Activated CD4-positive, alpha-beta T cell treated with anti-CD3 and anti-CD28 coated beads, Interleukin-2, amount 10 ng/mL, durations not matched to agents 24 days and 14 days (primary cell): ENCODE data around the gene RBMX2. TPM values are rescaled to one million over a fixed set of nuclear protein-coding genes. Genes with fewer than 3 reads are reported as not detected.
"Not testable (repeated sequence)": the region's sequence is repeated elsewhere in the genome, so short reads cannot be mapped to it uniquely, and the experiment has no call there.

ENCODE experiments used
- DNase-seq: peaks from one replicate; pipeline ENCODE4 v3.0.0; 2022
- H3K27ac Mint-ChIP-seq: one replicate; pipeline ENCODE4 v1.8.0; 2022; ENCODE audit warnings: mild to moderate bottlenecking, mixed read lengths
- H3K27me3 Mint-ChIP-seq: one replicate; pipeline ENCODE4 v1.8.0; 2022; ENCODE audit warnings: mixed read lengths
- H3K36me3 Mint-ChIP-seq: one replicate; pipeline ENCODE4 v1.8.0; 2022; ENCODE audit warnings: low read depth, mild to moderate bottlenecking, mixed read lengths
- H3K4me1 Mint-ChIP-seq: one replicate; pipeline ENCODE4 v1.8.0; 2021; ENCODE audit warnings: mixed read lengths
- H3K4me3 Mint-ChIP-seq: one replicate; pipeline ENCODE4 v1.8.0; 2022; ENCODE audit warnings: mild to moderate bottlenecking, moderate library complexity, mixed read lengths
- H3K9me3 Mint-ChIP-seq: one replicate; pipeline ENCODE4 v1.8.0; 2021; ENCODE audit warnings: mixed read lengths
- intact Hi-C: fragments of 100-400 bp; cut with micrococcal nuclease; formaldehyde crosslinking; loops from one replicate; pipeline ENCODE4 v1.15.1; 2023
- total RNA-seq: library from RNA; stranded (reverse); gene quantifications from 2 replicates; pipeline ENCODE4 v1.2.3, GENCODE V29; 2022

The RBMX2 gene
- total RNA-seq, 1 donor from 2014 or later, result 28.1 TPM

GRCh38 chrX:130418066-130418465 lies 16.3 kb downstream of the RBMX2 start:
- no peaks in the 10 kb centered on the region for H3K9me3 Mint-ChIP-seq
- H3K27me3 Mint-ChIP-seq, result no peaks in the 10 kb centered on the region
- no peak for DNase-seq
- H3K27ac Mint-ChIP-seq, result no peak overlapping the region
- no peaks in the 10 kb centered on the region for H3K4me1 Mint-ChIP-seq
- intact Hi-C loops, result no loop called here
- H3K36me3 Mint-ChIP-seq, result peaks cover 3% of the 10 kb centered on the region
- no peak overlapping the region for H3K4me3 Mint-ChIP-seq

GRCh38 chrX:130418740-130419139 lies 17.0 kb downstream of the RBMX2 start:
- H3K27ac Mint-ChIP-seq, result no peak overlapping the region
- DNase-seq, result no peak
- no peak overlapping the region for H3K4me3 Mint-ChIP-seq
- no peaks in the 10 kb centered on the region for H3K4me1 Mint-ChIP-seq
- intact Hi-C loops, result no loop called here
- peaks cover 3% of the 10 kb centered on the region for H3K36me3 Mint-ChIP-seq
- no peaks in the 10 kb centered on the region for H3K9me3 Mint-ChIP-seq
- H3K27me3 Mint-ChIP-seq, result no peaks in the 10 kb centered on the region

GRCh38 chrX:130419263-130419662 lies 17.5 kb downstream of the RBMX2 start:
- no peak for DNase-seq
- Mint-ChIP-seq H3K4me1 (no peaks in the 10 kb centered on the region), H3K36me3 (peaks cover 3% of the 10 kb centered on the region), H3K27me3 (no peaks in the 10 kb centered on the region), H3K4me3 (no peak overlapping the region), H3K27ac (no peak overlapping the region), H3K9me3 (no peaks in the 10 kb centered on the region)
- intact Hi-C loops, result no loop called here

GRCh38 chrX:130426531-130426930 lies 24.7 kb downstream of the RBMX2 start:
- Mint-ChIP-seq H3K27ac (no peak overlapping the region), H3K4me3 (no peak overlapping the region), H3K4me1 (no peaks in the 10 kb centered on the region), H3K27me3 (peaks cover 2% of the 10 kb centered on the region), H3K9me3 (no peaks in the 10 kb centered on the region), H3K36me3 (no peaks in the 10 kb centered on the region)
- intact Hi-C loops, result no loop called here
- no peak for DNase-seq

- H3K9me3 Mint-ChIP-seq, intact Hi-C loops, H3K4me1 Mint-ChIP-seq, DNase-seq, H3K4me3 Mint-ChIP-seq, H3K36me3 Mint-ChIP-seq, H3K27ac Mint-ChIP-seq, H3K27me3 Mint-ChIP-seq: not testable (repeated sequence)
Measured at GRCh38 chrX:130429236-130429635, 27.4 kb downstream of the RBMX2 start.

- Mint-ChIP-seq H3K36me3 (no peaks in the 10 kb centered on the region), H3K27ac (no peak overlapping the region), H3K4me3 (no peak overlapping the region), H3K27me3 (no peaks in the 10 kb centered on the region), H3K4me1 (no peaks in the 10 kb centered on the region), H3K9me3 (no peaks in the 10 kb centered on the region)
- no peak for DNase-seq
- intact Hi-C loops, result no loop called here
Measured at GRCh38 chrX:130435937-130436336, 34.1 kb downstream of the RBMX2 start.

GRCh38 chrX:130437996-130438395 lies 36.2 kb downstream of the RBMX2 start:
- H3K4me1 Mint-ChIP-seq, H3K27me3 Mint-ChIP-seq, H3K27ac Mint-ChIP-seq, intact Hi-C loops, DNase-seq, H3K4me3 Mint-ChIP-seq, H3K36me3 Mint-ChIP-seq, H3K9me3 Mint-ChIP-seq: not testable (repeated sequence)

- Mint-ChIP-seq H3K4me1 (no peaks in the 10 kb centered on the region), H3K9me3 (no peaks in the 10 kb centered on the region), H3K36me3 (no peaks in the 10 kb centered on the region), H3K27ac (no peak overlapping the region), H3K4me3 (no peak overlapping the region), H3K27me3 (no peaks in the 10 kb centered on the region)
- intact Hi-C loops, result no loop called here
- no peak for DNase-seq
Measured at GRCh38 chrX:130443875-130444274, 42.1 kb downstream of the RBMX2 start.

GRCh38 chrX:130444641-130445336 lies 43.0 kb downstream of the RBMX2 start:
- Mint-ChIP-seq H3K27me3 (no peaks in the 10 kb centered on the region), H3K4me1 (no peaks in the 10 kb centered on the region), H3K9me3 (no peaks in the 10 kb centered on the region), H3K4me3 (no peak overlapping the region), H3K27ac (no peak overlapping the region), H3K36me3 (no peaks in the 10 kb centered on the region)
- DNase-seq, result no peak
- intact Hi-C loops, result no loop called here

GRCh38 chrX:130446974-130447373 lies 45.2 kb downstream of the RBMX2 start:
- Mint-ChIP-seq H3K27me3 (no peaks in the 10 kb centered on the region), H3K27ac (no peak overlapping the region), H3K36me3 (no peaks in the 10 kb centered on the region), H3K4me3 (no peak overlapping the region), H3K9me3 (no peaks in the 10 kb centered on the region), H3K4me1 (no peaks in the 10 kb centered on the region)
- intact Hi-C loops, result no loop called here
- no peak for DNase-seq

Other genes starting within 250 kb of the RBMX2 start
- 44.4 and 47.7 TPM in 2 replicates for gene AIFM1, start 236.1 kb upstream of the RBMX2 start, total RNA-seq
- 20.6 and 21.0 TPM in 2 replicates for gene RAB33A, start 230.0 kb upstream of the RBMX2 start, total RNA-seq
- 6.0 and 7.5 TPM in 2 replicates for gene ZNF280C, start 133.1 kb upstream of the RBMX2 start, total RNA-seq
- 9.1 and 11.9 TPM in 2 replicates for gene SLC25A14, start 62.1 kb upstream of the RBMX2 start, total RNA-seq
- not detected in 2 replicates for gene GPR119, start 16.3 kb upstream of the RBMX2 start, total RNA-seq